Breast epithelium (tissue), 3 donors: Measurements from ENCODE around the gene SYT14.

ENCODE experiments used
- CTCF ChIP-seq, 3 donors: fragments of 450-650 bp; IDR thresholded peaks; one replicate each; pipeline ENCODE4 v1.5.1; 2016 to 2017; ENCODE audit warnings: antibody characterized with exemption in 3 of 3, mild to moderate bottlenecking in 3 of 3, moderate library complexity in 3 of 3
- POLR2A ChIP-seq: fragments of 450-650 bp; IDR thresholded peaks from one replicate; pipeline ENCODE4 v1.6.1; 2016; ENCODE audit warnings: antibody characterized with exemption, mild to moderate bottlenecking, moderate library complexity
- POLR2AphosphoS5 ChIP-seq, 3 donors: sonication (generic); formaldehyde crosslinking; IDR thresholded peaks; one replicate each; pipeline ENCODE4 v1.6.1; 2017; ENCODE audit warnings: antibody characterized with exemption in 3 of 3

- TF ChIP-seq CTCF (IDR thresholded peaks at IDR 0.05) (no peak), POLR2AphosphoS5 (IDR thresholded peaks at IDR 0.05) (no peak), POLR2A (no peak)
These were observed 134.1 kb downstream of the SYT14 start for GRCh38 chr1:210072129-210072528.
